HG03342 (cell line): ENCODE measurements around the gene NLK.
"Not testable (repeated sequence)": the region's sequence is repeated elsewhere in the genome, so short reads cannot be mapped to it uniquely, and the experiment has no call there.

Source experiments
- ATAC-seq: cut with Tn5 transposase; IDR thresholded peaks from one replicate; pipeline ENCODE4 v1.9.1; 2021; ENCODE audit warnings: mild to moderate bottlenecking, moderate library complexity; ENCODE audit not compliant: unreplicated experiment

Gene NLK

GRCh38 chr17:28227316-28228108 lies 185.0 kb downstream of the NLK start:
- ATAC-seq, result no peak

DNA sequence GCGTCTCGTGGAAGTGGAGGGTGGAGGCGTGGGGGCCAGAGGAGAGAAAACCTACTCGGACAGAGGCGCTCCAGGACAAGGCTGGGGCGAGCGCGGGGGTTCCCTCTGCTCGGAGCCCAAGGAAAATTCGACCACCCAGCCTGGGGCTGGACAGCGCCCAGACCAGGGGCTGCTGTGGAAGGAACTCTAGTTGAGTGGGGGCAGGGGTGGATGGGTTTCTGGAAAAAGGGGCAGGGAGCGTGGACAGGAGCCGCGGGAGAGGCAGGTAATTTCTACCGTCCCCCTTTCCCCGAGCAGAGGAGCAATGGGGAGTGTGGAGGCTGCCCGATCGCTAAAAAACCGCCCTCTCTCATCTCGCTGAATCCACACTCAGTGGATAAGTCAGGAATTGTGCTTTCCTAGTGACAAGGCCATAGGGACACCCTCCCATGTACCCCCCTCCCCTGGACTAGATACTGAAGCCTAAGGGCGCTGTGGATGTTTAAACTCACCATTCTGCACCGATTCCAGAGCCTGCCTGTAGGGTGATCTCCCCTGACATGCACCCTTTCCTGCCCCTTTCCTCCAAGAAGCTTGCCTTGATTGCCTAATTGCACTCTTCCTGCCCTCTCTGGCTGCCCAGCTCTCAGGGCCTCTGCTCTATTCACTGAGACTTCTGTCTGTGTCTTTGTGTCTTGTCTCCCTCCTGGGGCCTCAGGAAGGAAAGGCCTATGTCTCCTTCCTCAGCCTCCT lies 185.8 kb downstream of the NLK start:
- no peak for ATAC-seq

DNA sequence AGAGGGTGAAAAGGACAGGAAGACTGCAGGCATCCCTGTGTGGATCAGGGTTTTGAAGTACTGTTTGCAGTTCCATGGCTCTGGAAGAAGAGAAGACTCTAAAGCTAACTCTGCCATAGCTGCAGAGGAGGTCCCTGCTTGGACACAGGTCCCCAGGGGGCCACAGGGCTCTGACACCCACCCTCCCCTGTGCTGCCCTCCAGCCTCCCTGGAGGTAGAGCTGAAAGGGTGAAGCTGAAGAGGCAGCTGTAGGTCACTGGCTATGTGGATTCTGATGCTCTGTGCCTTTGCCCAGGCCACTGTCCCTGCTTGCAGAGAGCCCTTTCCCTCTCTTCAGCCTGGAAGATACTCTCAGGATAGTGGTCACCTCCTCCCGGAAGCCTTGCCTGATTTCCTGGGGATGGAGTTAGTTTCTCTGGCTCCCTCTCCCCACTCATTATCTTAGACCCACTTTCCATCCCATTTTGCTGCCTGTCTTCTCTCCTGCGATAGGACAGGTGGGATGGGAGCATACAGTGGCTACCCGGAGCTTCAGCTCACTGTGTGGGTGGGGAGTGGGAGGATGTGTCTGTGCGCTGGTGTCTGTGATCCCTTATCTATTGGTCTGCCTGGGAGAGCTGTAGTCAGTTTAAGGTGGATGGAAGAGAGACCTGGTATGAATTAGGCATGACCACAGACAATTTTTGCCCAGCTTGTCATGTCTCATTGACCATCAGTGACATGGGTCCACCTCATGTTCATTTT lies 186.7 kb downstream of the NLK start:
- ATAC-seq, result no peak

GRCh38 chr17:28230011-28230410 lies 187.5 kb downstream of the NLK start:
- peak; percentile 43 for ATAC-seq

- ATAC-seq, result not testable (repeated sequence)
These were observed 188.1 kb downstream of the NLK start for GRCh38 chr17:28230607-28231006.

DNA sequence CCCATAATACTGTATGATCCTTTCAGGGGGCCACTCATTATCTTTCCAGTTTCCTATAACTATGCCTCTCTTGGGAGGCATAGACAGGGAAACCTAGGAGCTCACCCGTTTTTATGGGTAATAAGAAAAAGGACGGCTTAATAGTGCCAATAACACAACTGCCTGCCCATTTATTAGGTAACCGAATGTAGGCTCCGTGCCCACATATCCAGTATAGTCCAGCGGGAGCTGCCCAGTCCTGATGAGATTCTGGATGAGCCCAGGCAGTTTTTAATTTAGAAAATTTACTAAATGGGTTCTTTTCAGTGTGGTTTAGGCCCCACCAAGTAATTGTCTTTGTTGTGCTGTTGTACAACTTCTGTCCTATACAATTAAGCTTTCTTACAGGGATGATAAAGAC lies 189.1 kb downstream of the NLK start:
- ATAC-seq, result not testable (repeated sequence)

GRCh38 chr17:28232966-28233870 lies 190.7 kb downstream of the NLK start:
- not testable (repeated sequence) for ATAC-seq

- ATAC-seq, result not testable (repeated sequence)
These were observed 191.7 kb downstream of the NLK start for GRCh38 chr17:28233872-28234856.

DNA sequence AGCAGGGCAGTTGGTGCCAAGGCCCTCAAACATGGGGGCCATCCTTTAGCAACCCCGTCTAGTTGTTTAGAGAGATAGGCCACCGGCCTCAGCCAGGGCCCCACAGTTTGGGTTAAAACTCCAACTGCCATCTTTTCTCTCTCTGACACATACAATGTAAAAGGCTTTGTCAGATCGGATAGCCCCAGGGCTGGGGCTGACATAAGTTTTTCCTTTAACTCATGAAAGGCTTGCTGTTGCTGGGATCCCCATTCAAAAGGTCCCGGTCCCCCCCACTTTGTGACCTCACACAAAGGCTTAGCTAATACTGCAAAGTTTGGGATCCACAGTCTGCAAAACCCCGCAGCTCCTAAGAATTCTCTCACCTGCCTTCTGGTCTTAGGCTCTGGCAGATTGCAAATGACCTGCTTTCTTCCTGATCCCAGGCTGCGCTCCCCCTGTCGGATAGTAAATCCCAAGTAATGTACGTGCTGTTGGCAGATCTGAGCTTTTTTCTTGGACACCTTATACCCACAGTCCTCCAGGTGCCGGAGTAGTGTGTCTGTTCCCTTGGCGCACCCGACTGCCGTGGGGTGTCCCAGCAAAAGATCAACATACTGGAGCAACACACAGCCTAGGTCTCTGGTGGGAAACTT lies 192.7 kb downstream of the NLK start:
- ATAC-seq, result not testable (repeated sequence)

GRCh38 chr17:28236033-28236653 lies 193.7 kb downstream of the NLK start:
- ATAC-seq, result not testable (repeated sequence)

GRCh38 chr17:28238547-28239270 lies 196.2 kb downstream of the NLK start:
- not testable (repeated sequence) for ATAC-seq

GRCh38 chr17:28239271-28239624 lies 196.8 kb downstream of the NLK start:
- ATAC-seq, result no peak

- ATAC-seq, result no peak
These were observed 198.3 kb downstream of the NLK start for GRCh38 chr17:28240688-28241340.

- ATAC-seq, result no peak
These were observed 200.3 kb downstream of the NLK start for GRCh38 chr17:28242791-28243190.

DNA sequence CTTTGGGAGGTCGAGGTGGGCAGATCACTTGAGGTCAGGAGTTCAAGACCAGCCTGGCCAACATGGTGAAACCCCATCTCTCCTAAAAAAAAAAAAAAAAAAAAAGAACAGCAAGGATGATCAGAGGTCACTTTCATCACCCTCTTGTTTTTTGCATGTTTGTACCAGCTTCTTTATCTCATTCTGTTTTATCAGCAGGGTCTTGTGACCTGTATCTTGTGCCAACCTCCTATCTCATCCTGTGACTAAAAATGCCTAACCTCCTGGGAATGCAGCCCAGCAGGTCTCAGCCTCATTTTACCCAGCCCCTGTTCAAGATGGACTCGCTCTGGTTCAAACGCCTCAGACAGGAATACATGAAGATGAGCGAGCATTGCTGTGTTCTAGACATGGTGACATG lies 200.8 kb downstream of the NLK start:
- ATAC-seq, result not testable (repeated sequence)

DNA sequence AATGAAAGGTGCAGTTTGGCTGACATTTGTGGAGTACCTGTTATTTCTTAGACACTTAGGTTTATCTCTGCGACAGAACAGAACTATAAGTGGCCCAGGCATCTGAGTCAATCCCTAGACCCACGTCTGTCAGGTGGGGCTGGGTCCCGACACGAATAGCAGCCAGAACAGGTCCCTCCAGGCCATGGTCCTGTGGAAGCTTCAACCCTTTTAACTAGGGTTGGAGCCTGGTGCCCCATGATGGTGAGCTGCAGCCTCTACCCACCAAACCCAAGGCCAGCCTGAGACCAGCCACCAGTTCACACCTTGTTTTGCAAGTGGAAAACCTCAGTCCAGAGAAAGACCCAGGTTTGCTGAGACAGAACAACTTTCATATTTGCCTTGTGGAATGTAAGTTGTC lies 202.0 kb downstream of the NLK start:
- ATAC-seq, result no peak
